DND-41 (cell line): ENCODE results near the gene RNGTT.

Experiments
- ATAC-seq: fragments of 200-7000 bp; cut with Tn5 transposase; 3 replicates; pipeline ENCODE4 v1.9.1; 2021; ENCODE audit warnings: low read depth; ENCODE audit not compliant: insufficient read depth
- DNase-seq: peaks from one replicate; pipeline ENCODE4 v3.0.0-alpha.2; 2020
- H2AFZ ChIP-seq: 2 replicates; pipeline ENCODE4 v1.6.0; 2012; ENCODE audit warnings: low read depth, low read length
- H3K27ac ChIP-seq: 2 replicates; pipeline ENCODE4 v1.5.1; 2012; ENCODE audit warnings: low read length, inconsistent platforms
- H3K27me3 ChIP-seq: fragments of 200-600 bp; sonication (generic); 2 replicates; pipeline ENCODE4 v1.6.0; 2012; ENCODE audit warnings: low read length, mild to moderate bottlenecking, inconsistent platforms; ENCODE audit not compliant: insufficient read depth, poor library complexity
- H3K36me3 ChIP-seq: 2 replicates; pipeline ENCODE4 v1.5.1; 2012; ENCODE audit warnings: low read length, inconsistent platforms; ENCODE audit not compliant: insufficient read depth
- H3K4me1 ChIP-seq: 2 replicates; pipeline ENCODE4 v1.5.1; 2012; ENCODE audit warnings: mild to moderate bottlenecking, low read length; ENCODE audit not compliant: insufficient read depth
- H3K4me2 ChIP-seq: 2 replicates; pipeline ENCODE4 v1.6.0; 2012; ENCODE audit warnings: mild to moderate bottlenecking, moderate library complexity, low read length, inconsistent platforms; ENCODE audit not compliant: insufficient read depth
- H3K4me3 ChIP-seq, 2 experiments: fragments of 200-600 bp in 1 of 2; shearing (Covaris generic) in 1 of 2; 2 replicates each; pipeline ENCODE4 v1.5.1; 2012 to 2016; ENCODE audit warnings: inconsistent platforms in 2 of 2, low read length in 2 of 2, mild to moderate bottlenecking in 2 of 2, low read depth in 1 of 2, moderate library complexity in 1 of 2
- H3K79me2 ChIP-seq: 2 replicates; pipeline ENCODE4 v1.6.0; 2012; ENCODE audit warnings: low read length, inconsistent platforms; ENCODE audit not compliant: insufficient read depth
- H3K9ac ChIP-seq: 2 replicates; pipeline ENCODE4 v1.6.0; 2012; ENCODE audit warnings: low read depth, mild to moderate bottlenecking, inconsistent platforms, low read length, moderate library complexity
- H3K9me3 ChIP-seq: 2 replicates; pipeline ENCODE4 v1.5.1; 2012; ENCODE audit warnings: low read length, moderate library complexity, mild to moderate bottlenecking, inconsistent platforms; ENCODE audit not compliant: insufficient read depth, severe bottlenecking
- H4K20me1 ChIP-seq: 2 replicates; pipeline ENCODE4 v1.6.0; 2012; ENCODE audit warnings: low read length; ENCODE audit not compliant: insufficient read depth
- CTCF ChIP-seq: IDR thresholded peaks from 2 replicates; pipeline ENCODE4 v1.5.1; 2012; ENCODE audit warnings: borderline replicate concordance, low read length, moderate library complexity, mild to moderate bottlenecking; ENCODE audit not compliant: poor library complexity, severe bottlenecking; ENCODE audit errors: extremely low read depth
- EZH2 ChIP-seq: IDR thresholded peaks from 3 replicates; pipeline ENCODE4 v1.6.1; 2012; ENCODE audit warnings: borderline replicate concordance, low read depth, mild to moderate bottlenecking, moderate library complexity, low read length, inconsistent platforms; ENCODE audit not compliant: severe bottlenecking

Gene RNGTT

GRCh38 chr6:88890394-88890793 is 73.0 kb downstream of the RNGTT start:
- Histone ChIP-seq H3K9ac (no peak overlapping the region), H3K4me2 (no peak overlapping the region), H3K4me1 (no peaks in the 10 kb centered on the region), H3K27me3 (no peaks in the 10 kb centered on the region), H3K36me3 (peaks cover 44% of the 10 kb centered on the region), H3K27ac (no peak overlapping the region), H3K9me3 (no peaks in the 10 kb centered on the region), H3K79me2 (no peaks in the 10 kb centered on the region), H4K20me1 (no peaks in the 10 kb centered on the region), H3K4me3 (no peak overlapping the region), H2AFZ (no peak overlapping the region)
- TF ChIP-seq CTCF (no peak), EZH2 (no peak)
- DNase-seq (no peak), ATAC-seq (no peak)

- H3K27me3 ChIP-seq: no peaks in the 10 kb centered on the region
- no peak overlapping the region for H3K4me3 ChIP-seq
- TF ChIP-seq EZH2 (no peak), CTCF (no peak)
- peaks cover 34% of the 10 kb centered on the region for H3K36me3 ChIP-seq
- no peak overlapping the region for H3K9ac ChIP-seq
- no peaks in the 10 kb centered on the region for H3K79me2 ChIP-seq
- H3K4me1 ChIP-seq: no peaks in the 10 kb centered on the region
- no peaks in the 10 kb centered on the region for H3K9me3 ChIP-seq
- H3K4me2 ChIP-seq: no peak overlapping the region
- DNase-seq: no peak
- no peak for ATAC-seq
- no peak overlapping the region for H3K27ac ChIP-seq
- H2AFZ ChIP-seq: no peak overlapping the region
- no peaks in the 10 kb centered on the region for H4K20me1 ChIP-seq
Observed at GRCh38 chr6:88884361-88884760, 79.1 kb downstream of the RNGTT start.

GRCh38 chr6:88882536-88882935 is 80.9 kb downstream of the RNGTT start:
- Histone ChIP-seq H4K20me1 (no peaks in the 10 kb centered on the region), H3K9ac (no peak overlapping the region), H3K4me1 (no peaks in the 10 kb centered on the region), H3K27ac (no peak overlapping the region), H3K36me3 (peaks cover 22% of the 10 kb centered on the region; the same call in 1 of the 2 replicates), H2AFZ (no peak overlapping the region), H3K4me3 (no peak overlapping the region), H3K79me2 (no peaks in the 10 kb centered on the region), H3K9me3 (no peaks in the 10 kb centered on the region), H3K4me2 (no peak overlapping the region), H3K27me3 (no peaks in the 10 kb centered on the region)
- no peak for DNase-seq
- TF ChIP-seq CTCF (no peak), EZH2 (no peak)
- no peak for ATAC-seq

GRCh38 chr6:88881451-88881850 is 82.0 kb downstream of the RNGTT start:
- Histone ChIP-seq H3K4me1 (no peaks in the 10 kb centered on the region), H3K9me3 (no peaks in the 10 kb centered on the region), H3K4me2 (no peak overlapping the region), H3K27ac (no peak overlapping the region), H3K36me3 (peaks cover 13% of the 10 kb centered on the region; the same call in 1 of the 2 replicates), H3K9ac (no peak overlapping the region), H3K4me3 (no peak overlapping the region), H4K20me1 (no peaks in the 10 kb centered on the region), H2AFZ (no peak overlapping the region), H3K27me3 (no peaks in the 10 kb centered on the region), H3K79me2 (no peaks in the 10 kb centered on the region)
- ATAC-seq: no peak
- TF ChIP-seq CTCF: no peak
- no peak for TF ChIP-seq EZH2
- DNase-seq: no peak
